Mesenchymal stem cell (in vitro differentiated cells and primary cell): ENCODE results near the gene MSH5.

Source experiments
- DNase-seq: peaks from one replicate; pipeline ENCODE4 v3.0.0-alpha.2; 2013
- H2AFZ ChIP-seq: one replicate; pipeline ENCODE4 v1.6.1; 2013; ENCODE audit warnings: low read depth, mild to moderate bottlenecking, control low read depth, inconsistent platforms, low read length, moderate library complexity
- H2AK5ac ChIP-seq: 2 replicates; pipeline ENCODE4 v1.6.1; 2013; ENCODE audit warnings: low read length, moderate library complexity, mild to moderate bottlenecking, inconsistent platforms; ENCODE audit not compliant: severe bottlenecking
- H2BK120ac ChIP-seq: one replicate; pipeline ENCODE4 v1.6.1; 2013; ENCODE audit warnings: low read depth, mild to moderate bottlenecking, inconsistent platforms, low read length, moderate library complexity
- H2BK12ac ChIP-seq, 2 experiments: one replicate each; pipeline ENCODE4 v1.6.1; 2013; ENCODE audit warnings: inconsistent platforms in 2 of 2, low read length in 2 of 2, mild to moderate bottlenecking in 2 of 2, moderate library complexity in 2 of 2, control low read depth in 1 of 2
- H2BK15ac ChIP-seq: one replicate; pipeline ENCODE4 v1.6.1; 2013; ENCODE audit warnings: mild to moderate bottlenecking, low read depth, inconsistent platforms; ENCODE audit not compliant: poor library complexity, severe bottlenecking
- H2BK5ac ChIP-seq: 2 replicates; pipeline ENCODE4 v1.6.1; 2013; ENCODE audit warnings: low read depth, mild to moderate bottlenecking, low read length, control low read depth, inconsistent platforms; ENCODE audit not compliant: poor library complexity, severe bottlenecking
- H3K14ac ChIP-seq, 2 experiments: one replicate each; pipeline ENCODE4 v1.6.1; 2013; ENCODE audit warnings: inconsistent platforms in 2 of 2, low read length in 2 of 2, control low read depth in 1 of 2, mild to moderate bottlenecking in 1 of 2, moderate library complexity in 1 of 2
- H3K18ac ChIP-seq, 2 experiments: one replicate each; pipeline ENCODE4 v1.6.1; 2013; ENCODE audit warnings: inconsistent platforms in 2 of 2, low read length in 2 of 2, control low read depth in 1 of 2, low read depth in 1 of 2, mild to moderate bottlenecking in 1 of 2
- H3K23ac ChIP-seq, 2 experiments: one replicate each; pipeline ENCODE4 v1.6.1; 2013; ENCODE audit warnings: inconsistent platforms in 2 of 2, low read length in 2 of 2, mild to moderate bottlenecking in 2 of 2, moderate library complexity in 2 of 2, control low read depth in 1 of 2
- H3K27ac ChIP-seq: 2 replicates; pipeline ENCODE4 v1.5.1; 2013; ENCODE audit warnings: mild to moderate bottlenecking, moderate library complexity, low read length, control low read depth, inconsistent platforms; ENCODE audit not compliant: poor library complexity, severe bottlenecking
- H3K27me3 ChIP-seq, 2 experiments: 2 replicates each; pipeline versions ENCODE4 v1.6.1 to v1.7.0; 2013; ENCODE audit warnings: low read length in 2 of 2, mild to moderate bottlenecking in 2 of 2, moderate library complexity in 2 of 2, control low read depth in 1 of 2, inconsistent platforms in 1 of 2; ENCODE audit not compliant: control insufficient read depth in 1 of 2, insufficient read depth in 1 of 2
- H3K36me3 ChIP-seq, 2 experiments: 2 replicates each; pipeline versions ENCODE4 v1.6.1 to v1.7.0; 2013; ENCODE audit warnings: low read length in 2 of 2, control low read depth in 1 of 2, inconsistent platforms in 1 of 2, low read depth in 1 of 2, mild to moderate bottlenecking in 1 of 2; ENCODE audit not compliant: insufficient read depth in 2 of 2, control insufficient read depth in 1 of 2
- H3K4ac ChIP-seq, 2 experiments: one replicate each; pipeline ENCODE4 v1.6.1; 2013; ENCODE audit warnings: inconsistent platforms in 2 of 2, low read length in 2 of 2, mild to moderate bottlenecking in 2 of 2, moderate library complexity in 2 of 2, control low read depth in 1 of 2, low read depth in 1 of 2
- H3K4me1 ChIP-seq: 2 replicates; pipeline ENCODE4 v1.6.1; 2013; ENCODE audit warnings: low read depth, low read length, control low read depth; ENCODE audit not compliant: control insufficient read depth, insufficient read depth
- H3K4me2 ChIP-seq: 2 replicates; pipeline ENCODE4 v1.6.1; 2013; ENCODE audit warnings: low read length, mild to moderate bottlenecking, inconsistent platforms; ENCODE audit not compliant: poor library complexity, severe bottlenecking
- H3K4me3 ChIP-seq, 2 experiments: 2 replicates each; pipeline versions ENCODE4 v1.5.1 to v1.7.0; 2013; ENCODE audit warnings: low read length in 2 of 2, mild to moderate bottlenecking in 2 of 2, control low read depth in 1 of 2, low read depth in 1 of 2; ENCODE audit not compliant: insufficient read depth in 1 of 2
- H3K79me1 ChIP-seq: replicated peaks from 2 replicates; pipeline ENCODE4 v1.6.1; 2013; ENCODE audit warnings: mild to moderate bottlenecking, control low read depth, low read length, inconsistent platforms; ENCODE audit not compliant: poor library complexity, severe bottlenecking
- H3K9ac ChIP-seq: 2 replicates; pipeline ENCODE4 v1.7.0; 2013; ENCODE audit warnings: mild to moderate bottlenecking, low read length, moderate library complexity
- H3K9me3 ChIP-seq: 2 replicates; pipeline ENCODE4 v1.7.0; 2013; ENCODE audit warnings: mild to moderate bottlenecking, low read length; ENCODE audit not compliant: control insufficient read depth
- H4K8ac ChIP-seq: one replicate; pipeline ENCODE4 v1.6.1; 2013; ENCODE audit warnings: inconsistent platforms, mild to moderate bottlenecking, low read length, moderate library complexity
- H4K91ac ChIP-seq: one replicate; pipeline ENCODE4 v1.6.1; 2013; ENCODE audit warnings: mild to moderate bottlenecking, low read length, inconsistent platforms
- WGBS: methylation state at CpG from one replicate; pipeline ENCODE4 v1.1.7; 2013; ENCODE audit warnings: mixed read lengths; 5-methylcytosine and 5-hydroxymethylcytosine counted together

Gene MSH5

GRCh38 chr6:31795616-31796298 is 56.0 kb downstream of the MSH5 start, which contains the start of gene VARS1:
TSS of gene VARS1 (minus strand) at chr6:31795752. CDS start at chr6:31795217, 535 bp downstream.
- Histone ChIP-seq H3K36me3 (peaks cover 20 to 30% of the 10 kb centered on the region in 2 experiments), H3K9me3 (no peaks in the 10 kb centered on the region)

GRCh38 chr6:31796993-31797385 is 57.2 kb downstream of the MSH5 start:
- H3K27me3 ChIP-seq = no peaks in the 10 kb centered on the region
- no peak overlapping the region for H2BK12ac ChIP-seq
- H2AFZ ChIP-seq = no peak overlapping the region
- DNase-seq = no peak
- H3K18ac ChIP-seq = no peak overlapping the region
- H3K4me2 ChIP-seq = no peak overlapping the region
- WGBS = no CpG with 5 or more reads among the region's 2 CpGs
- H3K27ac ChIP-seq = peak overlapping the region; percentile 15
- no peak overlapping the region for H2BK15ac ChIP-seq
- H4K8ac ChIP-seq = no peak overlapping the region
- H3K4me1 ChIP-seq = peaks cover 12% of the 10 kb centered on the region
- no peak overlapping the region for H3K4me3 ChIP-seq
- no peak overlapping the region for H3K9ac ChIP-seq
- H3K9me3 ChIP-seq = no peaks in the 10 kb centered on the region
- no peak overlapping the region for H4K91ac ChIP-seq
- H3K36me3 ChIP-seq = peaks cover 9 to 26% of the 10 kb centered on the region in 2 experiments
- H2BK5ac ChIP-seq = no peak overlapping the region
- H2AK5ac ChIP-seq = no peak overlapping the region
- H3K14ac ChIP-seq = no peak overlapping the region
- H3K4ac ChIP-seq = no peak overlapping the region
- peaks cover 10% of the 10 kb centered on the region for H3K79me1 ChIP-seq
- H3K23ac ChIP-seq = no peak overlapping the region
- no peak overlapping the region for H2BK120ac ChIP-seq

More at GRCh38 chr6:31795616-31796298, 56.0 kb downstream of the MSH5 start, which contains the start of gene VARS1:
- peak within 1 kb of the TSS; percentile 41 to 86 for H2BK12ac ChIP-seq
- peak within 1 kb of the TSS; percentile 94 to 97 for H3K18ac ChIP-seq
- H2BK15ac ChIP-seq = peak within 1 kb of the TSS; percentile 62
- peak; percentile 87 for DNase-seq
- peak within 1 kb of the TSS; percentile 99 for H3K9ac ChIP-seq
- H3K79me1 ChIP-seq = peaks cover 14% of the 10 kb centered on the region
- H3K4me1 ChIP-seq = peaks cover 15% of the 10 kb centered on the region
- peak within 1 kb of the TSS; percentile 74 to 98 for H3K4me3 ChIP-seq
- H2BK120ac ChIP-seq = peak within 1 kb of the TSS; percentile 93
- peak within 1 kb of the TSS; percentile 86 to 92 for H3K4ac ChIP-seq
- peak within 1 kb of the TSS; percentile 55 for H2AFZ ChIP-seq
- peak within 1 kb of the TSS; percentile 99 for H4K8ac ChIP-seq
- H2AK5ac ChIP-seq = peak within 1 kb of the TSS; percentile 70
- peak within 1 kb of the TSS; percentile 99 for H2BK5ac ChIP-seq
- peak within 1 kb of the TSS; percentile 79 to 95 for H3K23ac ChIP-seq
- H3K27me3 ChIP-seq = no peaks in the 10 kb centered on the region
- H4K91ac ChIP-seq = peak within 1 kb of the TSS; percentile 99
- H3K14ac ChIP-seq = peak within 1 kb of the TSS; percentile 88 to 93
- H3K27ac ChIP-seq = peak within 1 kb of the TSS; percentile 85
- H3K4me2 ChIP-seq = peak within 1 kb of the TSS; percentile 93
- WGBS = 2% methylated on average over 70 of the region's 75 CpGs

- Histone ChIP-seq H2BK5ac (no peak overlapping the region), H2BK12ac (no peak overlapping the region), H3K4me1 (peaks cover 7% of the 10 kb centered on the region), H3K4me2 (no peak overlapping the region), H3K14ac (no peak overlapping the region), H4K8ac (no peak overlapping the region), H2BK15ac (no peak overlapping the region), H3K36me3 (peaks cover 3 to 25% of the 10 kb centered on the region in 2 experiments), H3K27me3 (no peaks in the 10 kb centered on the region), H3K79me1 (peaks cover 4% of the 10 kb centered on the region), H3K9ac (no peak overlapping the region), H3K23ac (peak overlapping the region in 1 of 2 experiments; percentile 24), H3K4ac (no peak overlapping the region), H4K91ac (no peak overlapping the region), H3K27ac (no peak overlapping the region), H2AK5ac (no peak overlapping the region), H3K4me3 (no peak overlapping the region), H2BK120ac (no peak overlapping the region), H3K9me3 (no peaks in the 10 kb centered on the region), H3K18ac (peak overlapping the region in 1 of 2 experiments; percentile 34), H2AFZ (no peak overlapping the region)
- WGBS = 96% methylated on average over 5 of the region's 5 CpGs
- no peak for DNase-seq
Measured at GRCh38 chr6:31797588-31797987, 57.8 kb downstream of the MSH5 start.

- H3K23ac ChIP-seq = no peak overlapping the region
- no peak overlapping the region for H3K14ac ChIP-seq
- DNase-seq = no peak
- no peak overlapping the region for H2BK5ac ChIP-seq
- no peak overlapping the region for H2AK5ac ChIP-seq
- H2BK120ac ChIP-seq = no peak overlapping the region
- H3K36me3 ChIP-seq = peaks cover 7 to 23% of the 10 kb centered on the region in 2 experiments
- no peaks in the 10 kb centered on the region for H3K9me3 ChIP-seq
- H3K4ac ChIP-seq = no peak overlapping the region
- no peak overlapping the region for H2BK15ac ChIP-seq
- H3K4me2 ChIP-seq = no peak overlapping the region
- H4K8ac ChIP-seq = no peak overlapping the region
- peaks cover 4% of the 10 kb centered on the region for H3K4me1 ChIP-seq
- WGBS = over 99% methylated on average over 11 of the region's 12 CpGs
- no peak overlapping the region for H3K4me3 ChIP-seq
- no peak overlapping the region for H2BK12ac ChIP-seq
- no peak overlapping the region for H2AFZ ChIP-seq
- H3K18ac ChIP-seq = no peak overlapping the region
- no peak overlapping the region for H3K27ac ChIP-seq
- peaks cover 10% of the 10 kb centered on the region for H3K79me1 ChIP-seq
- H4K91ac ChIP-seq = no peak overlapping the region
- H3K27me3 ChIP-seq = no peaks in the 10 kb centered on the region
- H3K9ac ChIP-seq = peak overlapping the region; percentile 11
Measured at GRCh38 chr6:31799781-31800180, 60.0 kb downstream of the MSH5 start.
